ENCODE measurements around the gene CLDN7. TPM values are rescaled to one million over a fixed set of nuclear protein-coding genes. Genes with fewer than 3 reads are reported as not detected.

Gene CLDN7
- total RNA-seq = 60.3 and 62.3 TPM in 2 replicates

GRCh38 chr17:7262192-7262934 lies at the start of gene CLDN7:
Gene CLDN7 (minus strand): TSS chr17:7262478. CDS start chr17:7262043, 435 bp downstream.

GRCh38 chr17:7306911-7307685 lies 44.8 kb upstream of the CLDN7 start, which contains the start of gene EIF5A:
Gene EIF5A (plus strand): TSS chr17:7307628. CDS start chr17:7309636, 2,008 bp downstream.

GRCh38 chr17:7294614-7295153 lies 32.4 kb upstream of the CLDN7 start, which contains the start of gene YBX2:
Gene YBX2 (minus strand): TSS chr17:7294639. CDS start chr17:7294500, 139 bp downstream.

GRCh38 chr17:7281074-7281952 lies 19.0 kb upstream of the CLDN7 start, which contains the start of gene SLC2A4:
Gene SLC2A4 (plus strand): TSS chr17:7281718. CDS start chr17:7281935, 217 bp downstream.

GRCh38 chr17:7252176-7253043 lies 9.9 kb downstream of the CLDN7 start, which contains the start of gene ELP5:
Gene ELP5 (plus strand): TSS chr17:7252215. CDS start chr17:7252551, 336 bp downstream.

GRCh38 chr17:7251661-7252175 lies 10.6 kb downstream of the CLDN7 start, which contains the start of gene CTDNEP1:
Gene CTDNEP1 (minus strand): TSS chr17:7251734. CDS start chr17:7251296, 438 bp downstream.

GRCh38 chr17:7241783-7242716 lies 20.2 kb downstream of the CLDN7 start, which contains the start of gene GABARAP:
Gene GABARAP (minus strand): TSS chr17:7242449. CDS start chr17:7242330, 119 bp downstream.

GRCh38 chr17:7239091-7240027 lies 22.9 kb downstream of the CLDN7 start, which contains the start of gene PHF23:
Gene PHF23 (minus strand): TSS chr17:7239457. CDS start chr17:7239279, 178 bp downstream.

GRCh38 chr17:7234083-7234951 lies 28.0 kb downstream of the CLDN7 start, which contains the start of gene DVL2:
Gene DVL2 (minus strand): TSS chr17:7234517. CDS start chr17:7234262, 255 bp downstream.

GRCh38 chr17:7219812-7220592 lies 42.3 kb downstream of the CLDN7 start, which contains the start of the genes ACADVL and DLG4:
Gene ACADVL (plus strand): TSS chr17:7219938. CDS start chr17:7219985, 47 bp downstream.
Gene DLG4 (minus strand): TSS chr17:7219836.

Other genes with a start within 250 kb of the CLDN7 start
- gene RNASEK, start 249.9 kb downstream of the CLDN7 start, total RNA-seq = 243 and 304 TPM in 2 replicates
- 0.18 and 0.58 TPM in 2 replicates for gene BCL6B, start 239.4 kb downstream of the CLDN7 start, total RNA-seq
- gene SLC16A13, start 226.5 kb downstream of the CLDN7 start, total RNA-seq = 0.86 and 3.2 TPM in 2 replicates
- not detected in 2 replicates for gene SLC16A11, start 218.4 kb downstream of the CLDN7 start, total RNA-seq
- gene CLEC10A, start 182.2 kb downstream of the CLDN7 start, total RNA-seq = not detected in 2 replicates
- not detected in 2 replicates for gene ASGR2, start 147.7 kb downstream of the CLDN7 start, total RNA-seq
- 3.5 TPM in 1 of 2 replicates, not detected in the other for gene ASGR1, start 83.1 kb downstream of the CLDN7 start, total RNA-seq
- gene DLG4, start 42.6 kb downstream of the CLDN7 start, total RNA-seq = 13.3 and 14.0 TPM in 2 replicates
- gene ACADVL, start 42.5 kb downstream of the CLDN7 start, total RNA-seq = 227 and 236 TPM in 2 replicates
- 57.9 and 59.5 TPM in 2 replicates for gene DVL2, start 28.0 kb downstream of the CLDN7 start, total RNA-seq
- gene PHF23, start 23.0 kb downstream of the CLDN7 start, total RNA-seq = 31.1 and 86.7 TPM in 2 replicates
- 153 and 283 TPM in 2 replicates for gene GABARAP, start 20.0 kb downstream of the CLDN7 start, total RNA-seq
- gene CTDNEP1, start 10.7 kb downstream of the CLDN7 start, total RNA-seq = 45.3 and 48.7 TPM in 2 replicates
- gene ELP5, start 10.3 kb downstream of the CLDN7 start, total RNA-seq = 38.6 and 43.2 TPM in 2 replicates
- gene SLC2A4, start 19.2 kb upstream of the CLDN7 start, total RNA-seq = not detected in 2 replicates
- gene YBX2, start 32.2 kb upstream of the CLDN7 start, total RNA-seq = not detected in 2 replicates
- 986 and 1,002 TPM in 2 replicates for gene EIF5A, start 45.1 kb upstream of the CLDN7 start, total RNA-seq
- 68.2 and 94.6 TPM in 2 replicates for gene GPS2, start 52.9 kb upstream of the CLDN7 start, total RNA-seq
- 9.2 and 11.7 TPM in 2 replicates for gene NEURL4, start 66.9 kb upstream of the CLDN7 start, total RNA-seq
- 0.71 and 2.3 TPM in 2 replicates for gene ACAP1, start 74.1 kb upstream of the CLDN7 start, total RNA-seq
- 15.6 and 17.5 TPM in 2 replicates for gene KCTD11, start 89.7 kb upstream of the CLDN7 start, total RNA-seq
- not detected in 2 replicates for gene TMEM95, start 92.7 kb upstream of the CLDN7 start, total RNA-seq
- 0.18 and 0.29 TPM in 2 replicates for gene TNK1, start 118.6 kb upstream of the CLDN7 start, total RNA-seq
- 60.4 and 85.3 TPM in 2 replicates for gene PLSCR3, start 132.0 kb upstream of the CLDN7 start, total RNA-seq
- 160 and 240 TPM in 2 replicates for gene TMEM256, start 141.6 kb upstream of the CLDN7 start, total RNA-seq
- 18.3 and 20.2 TPM in 2 replicates for gene NLGN2, start 145.4 kb upstream of the CLDN7 start, total RNA-seq
- gene SPEM1, start 157.8 kb upstream of the CLDN7 start, total RNA-seq = not detected in 2 replicates
- not detected in 2 replicates for gene SPEM2, start 163.1 kb upstream of the CLDN7 start, total RNA-seq
- not detected in 2 replicates for gene SPEM3, start 166.4 kb upstream of the CLDN7 start, total RNA-seq
- gene TMEM102, start 173.0 kb upstream of the CLDN7 start, total RNA-seq = 1.7 and 3.4 TPM in 2 replicates
- 0.29 and 1.1 TPM in 2 replicates for gene FGF11, start 177.0 kb upstream of the CLDN7 start, total RNA-seq
- gene CHRNB1, start 182.6 kb upstream of the CLDN7 start, total RNA-seq = 3.5 and 7.1 TPM in 2 replicates
- 23.2 and 24.2 TPM in 2 replicates for gene ZBTB4, start 217.2 kb upstream of the CLDN7 start, total RNA-seq
- not detected in 2 replicates for gene SLC35G6, start 219.0 kb upstream of the CLDN7 start, total RNA-seq
- 44.7 and 56.2 TPM in 2 replicates for gene POLR2A, start 221.9 kb upstream of the CLDN7 start, total RNA-seq